Natural killer cell treated with Interleukin-12 subunit alpha and Interleukin-12 subunit beta and Interleukin-15 and Interleukin-18, amount 100 ng/mL, for 72 hours (primary cell): ENCODE measurements around the gene SPINDOC. TPM values are rescaled to one million over a fixed set of nuclear protein-coding genes. Genes with fewer than 3 reads are reported as not detected.
"Not testable (repeated sequence)": the region's sequence is repeated elsewhere in the genome, so short reads cannot be mapped to it uniquely, and the experiment has no call there.

ENCODE experiments used
- ATAC-seq, 2 donors: fragments of 150-1000 bp; cut with Tn5 transposase in 1 of 2; sonication (Bioruptor Pico), chemical (Tn5 transposase) in 1 of 2; 2 replicates each; pipeline ENCODE4 v1.10.0; 2021
- DNase-seq: peaks from one replicate; pipeline ENCODE4 v3.0.0; 2022; ENCODE audit warnings: low spot score
- H3K27ac Mint-ChIP-seq, 2 donors: 1 replicate in 1 of 2; 2 replicates in 1 of 2; pipeline ENCODE4 v1.8.0; 2022; ENCODE audit warnings: mixed read lengths in 2 of 2, mild to moderate bottlenecking in 1 of 2, moderate library complexity in 1 of 2
- H3K27me3 Mint-ChIP-seq, 2 donors: 1 replicate in 1 of 2; 2 replicates in 1 of 2; pipeline ENCODE4 v1.8.0; 2022; ENCODE audit warnings: mixed read lengths in 2 of 2
- H3K36me3 Mint-ChIP-seq: one replicate; pipeline ENCODE4 v1.8.0; 2022; ENCODE audit warnings: mixed read lengths
- H3K4me1 Mint-ChIP-seq, 2 donors: 1 replicate in 1 of 2; 2 replicates in 1 of 2; pipeline ENCODE4 v1.8.0; 2022; ENCODE audit warnings: low read depth in 2 of 2, mixed read lengths in 2 of 2, mild to moderate bottlenecking in 1 of 2
- H3K4me3 Mint-ChIP-seq: one replicate; pipeline ENCODE4 v1.8.0; 2022; ENCODE audit warnings: mixed read lengths
- H3K9me3 Mint-ChIP-seq: 2 replicates; pipeline ENCODE4 v1.8.0; 2022; ENCODE audit warnings: mixed read lengths
- total RNA-seq, 2 donors: library from RNA; stranded (reverse); gene quantifications; one replicate each; pipeline ENCODE4 v1.2.3, GENCODE V29; 2022

SPINDOC gene
- total RNA-seq, 2 donors from 2014 or later, result 34.3 to 65.1 TPM

GRCh38 chr11:63844836-63845235, 31.6 kb downstream of the SPINDOC start:
- no peaks in the 10 kb centered on the region for H3K9me3 Mint-ChIP-seq
- H3K4me1 Mint-ChIP-seq, result peaks cover 49 to 64% of the 10 kb centered on the region in 2 donors
- ATAC-seq (no peak), DNase-seq (no peak)
- no peak overlapping the region for H3K4me3 Mint-ChIP-seq
- H3K27me3 Mint-ChIP-seq, result no peaks in the 10 kb centered on the region
- H3K27ac Mint-ChIP-seq, result peak overlapping the region in 1 of 2 donors; percentile 84
- H3K36me3 Mint-ChIP-seq, result peaks cover 14% of the 10 kb centered on the region

GRCh38 chr11:63845303-63845702, 32.0 kb downstream of the SPINDOC start:
- peaks cover 45 to 61% of the 10 kb centered on the region in 2 donors for H3K4me1 Mint-ChIP-seq

GRCh38 chr11:63845911-63846310, 32.7 kb downstream of the SPINDOC start:
- Mint-ChIP-seq H3K27ac (peak overlapping the region in 1 of 2 donors; percentile 84), H3K4me3 (no peak overlapping the region), H3K9me3 (no peaks in the 10 kb centered on the region), H3K36me3 (peaks cover 10% of the 10 kb centered on the region), H3K27me3 (no peaks in the 10 kb centered on the region), H3K4me1 (peaks cover 45 to 59% of the 10 kb centered on the region in 2 donors)
- DNase-seq, result no peak
- ATAC-seq, result no peak

More at GRCh38 chr11:63845303-63845702, 32.0 kb downstream of the SPINDOC start:
- ATAC-seq, result no peak
- no peak for DNase-seq
- Mint-ChIP-seq H3K4me3 (no peak overlapping the region), H3K27me3 (no peaks in the 10 kb centered on the region), H3K27ac (peak overlapping the region in 1 of 2 donors; percentile 84), H3K36me3 (peaks cover 10% of the 10 kb centered on the region), H3K9me3 (no peaks in the 10 kb centered on the region)

GRCh38 chr11:63846897-63847296, 33.6 kb downstream of the SPINDOC start:
- Mint-ChIP-seq H3K4me1 (peaks cover 45 to 59% of the 10 kb centered on the region in 2 donors), H3K27ac (peak overlapping the region in 1 of 2 donors; percentile 83), H3K4me3 (no peak overlapping the region), H3K36me3 (peaks cover 18% of the 10 kb centered on the region), H3K9me3 (no peaks in the 10 kb centered on the region), H3K27me3 (no peaks in the 10 kb centered on the region)
- ATAC-seq, result no peak
- no peak for DNase-seq

GRCh38 chr11:63847363-63847762, 34.1 kb downstream of the SPINDOC start:
- DNase-seq, result no peak
- no peak overlapping the region for H3K4me3 Mint-ChIP-seq
- peaks cover 46 to 59% of the 10 kb centered on the region in 2 donors for H3K4me1 Mint-ChIP-seq
- H3K9me3 Mint-ChIP-seq, result no peaks in the 10 kb centered on the region
- no peaks in the 10 kb centered on the region for H3K27me3 Mint-ChIP-seq
- H3K36me3 Mint-ChIP-seq, result peaks cover 18% of the 10 kb centered on the region
- peak overlapping the region; percentile 33 to 83 for H3K27ac Mint-ChIP-seq
- ATAC-seq, result no peak

- Mint-ChIP-seq H3K27ac (peak overlapping the region in 1 of 2 donors; percentile 59), H3K27me3 (no peaks in the 10 kb centered on the region), H3K4me1 (peaks cover 38 to 50% of the 10 kb centered on the region in 2 donors), H3K36me3 (peaks cover 13% of the 10 kb centered on the region), H3K4me3 (no peak overlapping the region), H3K9me3 (no peaks in the 10 kb centered on the region)
- ATAC-seq (no peak), DNase-seq (no peak)
These were observed 36.4 kb downstream of the SPINDOC start for GRCh38 chr11:63849691-63850090.

- no peak for DNase-seq
- H3K27ac Mint-ChIP-seq, result peak overlapping the region; percentile 86 to 88
- H3K27me3 Mint-ChIP-seq, result no peaks in the 10 kb centered on the region
- peaks cover 13% of the 10 kb centered on the region for H3K36me3 Mint-ChIP-seq
- no peak for ATAC-seq
- H3K4me1 Mint-ChIP-seq, result peaks cover 47 to 48% of the 10 kb centered on the region in 2 donors
- H3K9me3 Mint-ChIP-seq, result no peaks in the 10 kb centered on the region
- peak overlapping the region; percentile 86 for H3K4me3 Mint-ChIP-seq
These were observed 37.7 kb downstream of the SPINDOC start for GRCh38 chr11:63850920-63851319.

- peak; percentile 32 to 48 for ATAC-seq
- H3K27ac Mint-ChIP-seq, result peak overlapping the region; percentile 86 to 88
- H3K4me1 Mint-ChIP-seq, result peaks cover 46 to 47% of the 10 kb centered on the region in 2 donors
- peaks cover 13% of the 10 kb centered on the region for H3K36me3 Mint-ChIP-seq
- H3K27me3 Mint-ChIP-seq, result no peaks in the 10 kb centered on the region
- peak overlapping the region; percentile 86 for H3K4me3 Mint-ChIP-seq
- DNase-seq, result no peak
- H3K9me3 Mint-ChIP-seq, result no peaks in the 10 kb centered on the region
These were observed 38.1 kb downstream of the SPINDOC start for GRCh38 chr11:63851364-63851763.

GRCh38 chr11:63853476-63853875, 40.2 kb downstream of the SPINDOC start:
- peak overlapping the region; percentile 86 to 88 for H3K27ac Mint-ChIP-seq

GRCh38 chr11:63854696-63855095, 41.4 kb downstream of the SPINDOC start:
- DNase-seq, result no peak
- H3K4me3 Mint-ChIP-seq, result no peak overlapping the region
- H3K27ac Mint-ChIP-seq, result peak overlapping the region; percentile 60 to 74
- no peaks in the 10 kb centered on the region for H3K27me3 Mint-ChIP-seq
- no peaks in the 10 kb centered on the region for H3K9me3 Mint-ChIP-seq
- peaks cover 41 to 44% of the 10 kb centered on the region in 2 donors for H3K4me1 Mint-ChIP-seq
- H3K36me3 Mint-ChIP-seq, result peaks cover 13% of the 10 kb centered on the region
- ATAC-seq, result no peak

More at GRCh38 chr11:63853476-63853875, 40.2 kb downstream of the SPINDOC start:
- H3K4me3 Mint-ChIP-seq, result no peak overlapping the region
- DNase-seq (no peak), ATAC-seq (no peak)
- H3K9me3 Mint-ChIP-seq, result no peaks in the 10 kb centered on the region
- peaks cover 41 to 46% of the 10 kb centered on the region in 2 donors for H3K4me1 Mint-ChIP-seq
- H3K27me3 Mint-ChIP-seq, result no peaks in the 10 kb centered on the region
- H3K36me3 Mint-ChIP-seq, result peaks cover 13% of the 10 kb centered on the region

GRCh38 chr11:63855975-63856374, 42.7 kb downstream of the SPINDOC start:
- H3K4me1 Mint-ChIP-seq, result peaks cover 34 to 40% of the 10 kb centered on the region in 2 donors
- peak overlapping the region; percentile 30 for H3K4me3 Mint-ChIP-seq
- no peak for DNase-seq

GRCh38 chr11:63858628-63859550, 45.6 kb downstream of the SPINDOC start:
- Mint-ChIP-seq H3K4me3 (peak overlapping the region; percentile 22), H3K27ac (peak overlapping the region; percentile 73 to 80), H3K9me3 (no peaks in the 10 kb centered on the region), H3K27me3 (no peaks in the 10 kb centered on the region), H3K4me1 (peaks cover 30 to 39% of the 10 kb centered on the region in 2 donors), H3K36me3 (peaks cover 5% of the 10 kb centered on the region)
- ATAC-seq (peak; percentile 53 to 62), DNase-seq (no peak)

More at GRCh38 chr11:63855975-63856374, 42.7 kb downstream of the SPINDOC start:
- H3K27ac Mint-ChIP-seq, result peak overlapping the region; percentile 27 to 60
- H3K27me3 Mint-ChIP-seq, result no peaks in the 10 kb centered on the region
- H3K9me3 Mint-ChIP-seq, result no peaks in the 10 kb centered on the region
- peaks cover 7% of the 10 kb centered on the region for H3K36me3 Mint-ChIP-seq
- ATAC-seq, result peak in 1 of 2 donors; percentile 31

- Mint-ChIP-seq H3K4me3 (no peak overlapping the region), H3K4me1 (peaks cover 43 to 56% of the 10 kb centered on the region in 2 donors), H3K9me3 (no peaks in the 10 kb centered on the region), H3K27ac (peak overlapping the region; percentile 72 to 82), H3K36me3 (peaks cover 5% of the 10 kb centered on the region), H3K27me3 (no peaks in the 10 kb centered on the region)
- DNase-seq, result no peak
- ATAC-seq, result no peak
These were observed 49.7 kb downstream of the SPINDOC start for GRCh38 chr11:63862923-63863322.

GRCh38 chr11:63863620-63864019, 50.4 kb downstream of the SPINDOC start:
- peaks cover 49 to 58% of the 10 kb centered on the region in 2 donors for H3K4me1 Mint-ChIP-seq
- H3K9me3 Mint-ChIP-seq, H3K4me3 Mint-ChIP-seq, ATAC-seq, H3K27me3 Mint-ChIP-seq, H3K36me3 Mint-ChIP-seq, DNase-seq: not testable (repeated sequence)
- peak overlapping the region in 1 of 2 donors; percentile 82 for H3K27ac Mint-ChIP-seq
